Measurements from ENCODE around the gene EYA4.

- TF ChIP-seq POLR2A (IDR thresholded peaks at IDR 0.05) (no peak), POLR2AphosphoS5 (IDR thresholded peaks at IDR 0.05) (no peak), CTCF (IDR thresholded peaks at IDR 0.05) (no peak)
Measured at GRCh38 chr6:133262804-133263203, 21.6 kb downstream of the EYA4 start.
